Tibial nerve (tissue), 4 donors: ENCODE results near the gene DCAF11. TPM values are rescaled to one million over a fixed set of nuclear protein-coding genes. Genes with fewer than 3 reads are reported as not detected.
"Not testable (repeated sequence)": the region's sequence is repeated elsewhere in the genome, so short reads cannot be mapped to it uniquely, and the experiment has no call there.

Experiments
- DNase-seq, 2 donors: peaks; one replicate each; pipeline ENCODE4 v3.0.0-alpha.2; 2019; ENCODE audit warnings: low spot score in 2 of 2
- H3K27ac ChIP-seq, 4 donors: fragments of 200-600 bp; sonication (generic) in 3 of 4; one replicate each; pipeline ENCODE4 v1.5.1; 2017 to 2019; ENCODE audit warnings: mild to moderate bottlenecking in 1 of 4
- H3K27me3 ChIP-seq, 2 donors: fragments of 200-600 bp; sonication (generic) in 1 of 2; one replicate each; pipeline versions ENCODE4 v1.5.1 to v1.6.0; 2017 to 2019
- H3K36me3 ChIP-seq, 3 donors: fragments of 200-600 bp; sonication (generic); one replicate each; pipeline ENCODE4 v1.5.1; 2018 to 2019
- H3K4me1 ChIP-seq, 4 donors: fragments of 200-600 bp; sonication (generic) in 3 of 4; one replicate each; pipeline ENCODE4 v1.5.1; 2017 to 2019
- H3K4me3 ChIP-seq, 4 donors: fragments of 200-600 bp; sonication (generic) in 3 of 4; one replicate each; pipeline ENCODE4 v1.5.1; 2017 to 2019; ENCODE audit warnings: mild to moderate bottlenecking in 1 of 4, moderate library complexity in 1 of 4
- H3K9me3 ChIP-seq, 4 donors: fragments of 200-600 bp; sonication (generic) in 3 of 4; one replicate each; pipeline ENCODE4 v1.5.1; 2017 to 2019
- CTCF ChIP-seq, 5 experiments: fragments of 200-600 bp in 3 of 5; fragments of 450-650 bp in 2 of 5; sonication (generic) in 3 of 5; IDR thresholded peaks; one replicate each; pipeline ENCODE4 v1.5.1; 2016 to 2019; ENCODE audit warnings: antibody characterized with exemption in 5 of 5, mild to moderate bottlenecking in 3 of 5, moderate library complexity in 2 of 5
- EP300 ChIP-seq, 2 donors: sonication (generic); formaldehyde crosslinking; IDR thresholded peaks; one replicate each; pipeline ENCODE4 v1.6.1; 2017; ENCODE audit warnings: antibody characterized with exemption in 2 of 2, mild to moderate bottlenecking in 1 of 2
- POLR2A ChIP-seq, 2 donors: fragments of 450-650 bp; IDR thresholded peaks; one replicate each; pipeline ENCODE4 v1.6.1; 2017; ENCODE audit warnings: antibody characterized with exemption in 2 of 2, mild to moderate bottlenecking in 2 of 2, moderate library complexity in 2 of 2
- WGBS, 2 donors: methylation state at CpG; one replicate each; pipeline ENCODE4 v1.1.5; 2018; 5-methylcytosine and 5-hydroxymethylcytosine counted together
- total RNA-seq, 4 donors: library from RNA; depleted of rRNA; stranded (reverse); fragments of >200 nt; gene quantifications; one replicate each; pipeline ENCODE4 v1.1.0, GENCODE V29; 2016

DCAF11 gene
- total RNA-seq, 4 donors from 2014 or later: 68.9 to 126 (median 98.9) TPM

GRCh38 chr14:24100197-24100981 is 14.2 kb upstream of the DCAF11 start:
- Histone ChIP-seq H3K27ac (no peak overlapping the region), H3K36me3 (peaks cover 0 to 67% (median 13%) of the 10 kb centered on the region in 3 donors), H3K9me3 (no peaks in the 10 kb centered on the region), H3K4me3 (no peak overlapping the region), H3K27me3 (no peaks in the 10 kb centered on the region), H3K4me1 (peaks cover 0 to 7% (median 3%) of the 10 kb centered on the region in 4 donors)
- 75 to 79% methylated on average over 4 of the region's 4 CpGs for WGBS, 2 donors
- TF ChIP-seq POLR2A (IDR thresholded peaks at IDR 0.05): no peak
- no peak for TF ChIP-seq EP300 (IDR thresholded peaks at IDR 0.05)
- TF ChIP-seq CTCF (IDR thresholded peaks at IDR 0.05): no peak
- DNase-seq: no peak

GRCh38 chr14:24100982-24101494 is 13.5 kb upstream of the DCAF11 start:
- peaks cover 0 to 67% (median 13%) of the 10 kb centered on the region in 3 donors for H3K36me3 ChIP-seq
- no peak overlapping the region for H3K27ac ChIP-seq
- WGBS, 2 donors: 97 to 100% methylated on average over 3 of the region's 3 CpGs
- no peak overlapping the region for H3K4me3 ChIP-seq
- peaks cover 0 to under 1% (median 0%) of the 10 kb centered on the region in 4 donors for H3K4me1 ChIP-seq
- TF ChIP-seq CTCF (IDR thresholded peaks at IDR 0.05): no peak
- TF ChIP-seq POLR2A (IDR thresholded peaks at IDR 0.05): no peak
- no peak for TF ChIP-seq EP300 (IDR thresholded peaks at IDR 0.05)
- H3K27me3 ChIP-seq: no peaks in the 10 kb centered on the region
- DNase-seq: no peak
- H3K9me3 ChIP-seq: no peaks in the 10 kb centered on the region

- Histone ChIP-seq H3K9me3 (no peaks in the 10 kb centered on the region), H3K27me3 (no peaks in the 10 kb centered on the region), H3K27ac (no peak overlapping the region), H3K36me3 (peaks cover 0 to 67% (median 12%) of the 10 kb centered on the region in 3 donors), H3K4me1 (no peaks in the 10 kb centered on the region), H3K4me3 (no peak overlapping the region)
- TF ChIP-seq EP300 (IDR thresholded peaks at IDR 0.05) (no peak), CTCF (IDR thresholded peaks at IDR 0.05) (no peak), POLR2A (IDR thresholded peaks at IDR 0.05) (no peak)
- 92 to 94% methylated on average over 7 of the region's 7 CpGs for WGBS, 2 donors
- no peak for DNase-seq
Observed at GRCh38 chr14:24102357-24103048, 12.1 kb upstream of the DCAF11 start.

GRCh38 chr14:24103451-24103850 is 11.1 kb upstream of the DCAF11 start:
- H3K4me1 ChIP-seq: peaks cover 0 to 3% (median 0%) of the 10 kb centered on the region in 4 donors
- whole genome bisulfite sequencing, 2 donors: 85 to 91% methylated on average over 13 of the region's 13 CpGs
- H3K36me3 ChIP-seq: peaks cover 0 to 61% (median 8%) of the 10 kb centered on the region in 3 donors
- TF ChIP-seq EP300 (IDR thresholded peaks at IDR 0.05) (no peak), POLR2A (IDR thresholded peaks at IDR 0.05) (no peak), CTCF (IDR thresholded peaks at IDR 0.05) (no peak)
- no peak for DNase-seq
- H3K27ac ChIP-seq: no peak overlapping the region
- H3K4me3 ChIP-seq: no peak overlapping the region
- no peaks in the 10 kb centered on the region for H3K9me3 ChIP-seq
- H3K27me3 ChIP-seq: no peaks in the 10 kb centered on the region

- not testable (repeated sequence) for H3K27me3 ChIP-seq, H3K4me3 ChIP-seq, H3K27ac ChIP-seq, DNase-seq, H3K9me3 ChIP-seq
- peaks cover 0 to 12% (median 0%) of the 10 kb centered on the region in 4 donors for H3K4me1 ChIP-seq
- 91 to 92% methylated on average over 8 of the region's 8 CpGs for WGBS, 2 donors
- H3K36me3 ChIP-seq: peaks cover 0 to 39% (median 0%) of the 10 kb centered on the region in 3 donors
Observed at GRCh38 chr14:24105609-24106239, 8.9 kb upstream of the DCAF11 start.
